SU-DHL-6 (cell line): ENCODE data around the gene ZGLP1.

ENCODE experiments used
- EZH2phosphoT487 ChIP-seq: fragments of 200-600 bp; sonication (generic), shearing (Covaris generic); conservative IDR thresholded peaks from 2 replicates; pipeline ENCODE4 v1.6.1; 2018; ENCODE audit warnings: mild to moderate bottlenecking, antibody characterized with exemption, low read length, moderate library complexity, mixed read lengths
- TF ChIP-seq, protein P1 (sequence below): fragments of 200-600 bp; sonication (generic); IDR thresholded peaks from one replicate; pipeline ENCODE4 v1.5.1; 2017; ENCODE audit warnings: antibody characterized with exemption, mild to moderate bottlenecking, low read length, moderate library complexity; ENCODE audit not compliant: insufficient read depth, poor library complexity, severe bottlenecking

DNA sequence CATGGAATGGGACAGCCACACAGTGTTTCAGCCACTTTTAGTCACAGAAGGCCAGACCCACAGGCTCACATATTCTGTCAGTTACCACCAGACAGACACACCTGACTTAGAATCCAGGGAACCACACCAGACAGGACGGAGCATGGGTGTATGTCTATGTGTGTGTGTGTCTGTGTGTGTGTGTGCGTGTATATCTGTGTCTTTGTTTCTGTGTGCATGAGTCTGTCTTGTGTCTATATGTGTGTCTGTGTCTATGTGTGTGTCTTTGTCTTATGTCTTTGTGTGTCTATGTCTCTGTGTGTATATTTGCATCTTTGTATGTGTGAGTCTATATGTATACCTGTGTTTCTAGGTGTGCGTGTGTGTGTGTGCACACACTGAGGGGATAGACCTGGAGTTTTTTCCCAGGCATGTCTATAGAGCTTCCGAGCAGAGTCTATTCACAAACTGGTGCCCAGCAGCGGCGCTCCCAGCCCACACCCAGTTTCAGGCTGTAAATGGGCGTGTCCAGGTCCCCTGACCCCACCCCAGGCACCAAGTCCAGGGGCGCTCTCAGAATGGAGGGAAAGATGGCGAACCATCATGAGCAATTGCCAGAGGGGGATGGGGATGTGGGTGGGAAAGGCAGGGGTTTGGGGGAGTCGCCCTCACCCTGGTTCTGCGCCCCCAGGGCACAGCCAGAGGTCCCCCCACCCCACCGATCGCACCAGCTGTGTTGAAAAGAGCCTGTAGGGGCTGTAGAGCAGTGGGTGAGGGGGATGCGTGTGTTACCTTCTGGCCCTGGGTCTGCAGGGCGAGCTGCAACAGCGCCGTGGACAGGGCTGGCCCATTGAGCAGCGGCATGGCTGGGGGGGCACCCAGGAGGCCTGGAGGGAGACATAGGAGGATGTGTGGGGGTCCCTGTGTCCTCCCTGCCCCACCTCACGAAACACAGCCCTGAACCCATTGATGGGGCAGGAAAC is 12.5 kb upstream of the ZGLP1 start:
- TF ChIP-seq, protein P1, sequence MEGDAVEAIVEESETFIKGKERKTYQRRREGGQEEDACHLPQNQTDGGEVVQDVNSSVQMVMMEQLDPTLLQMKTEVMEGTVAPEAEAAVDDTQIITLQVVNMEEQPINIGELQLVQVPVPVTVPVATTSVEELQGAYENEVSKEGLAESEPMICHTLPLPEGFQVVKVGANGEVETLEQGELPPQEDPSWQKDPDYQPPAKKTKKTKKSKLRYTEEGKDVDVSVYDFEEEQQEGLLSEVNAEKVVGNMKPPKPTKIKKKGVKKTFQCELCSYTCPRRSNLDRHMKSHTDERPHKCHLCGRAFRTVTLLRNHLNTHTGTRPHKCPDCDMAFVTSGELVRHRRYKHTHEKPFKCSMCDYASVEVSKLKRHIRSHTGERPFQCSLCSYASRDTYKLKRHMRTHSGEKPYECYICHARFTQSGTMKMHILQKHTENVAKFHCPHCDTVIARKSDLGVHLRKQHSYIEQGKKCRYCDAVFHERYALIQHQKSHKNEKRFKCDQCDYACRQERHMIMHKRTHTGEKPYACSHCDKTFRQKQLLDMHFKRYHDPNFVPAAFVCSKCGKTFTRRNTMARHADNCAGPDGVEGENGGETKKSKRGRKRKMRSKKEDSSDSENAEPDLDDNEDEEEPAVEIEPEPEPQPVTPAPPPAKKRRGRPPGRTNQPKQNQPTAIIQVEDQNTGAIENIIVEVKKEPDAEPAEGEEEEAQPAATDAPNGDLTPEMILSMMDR = no peak
- TF ChIP-seq EZH2phosphoT487 = no peak
